ENCODE data around the gene PC.
A peak's percentile ranks its signal among the peaks of the same experiment; 100 is the strongest.

Gene PC

GRCh38 chr11:66864172-66864901 is 93.8 kb downstream of the PC start:
- DNase-seq (ENCODE audit: low spot score), result no peak
- no peak for TF ChIP-seq CTCF (IDR thresholded peaks at IDR 0.05; ENCODE audit: extremely low read depth, missing control alignments)

GRCh38 chr11:66863428-66864125 is 94.6 kb downstream of the PC start:
- no peak for DNase-seq (ENCODE audit: low spot score)
- no peak for TF ChIP-seq CTCF (IDR thresholded peaks at IDR 0.05; ENCODE audit: extremely low read depth, missing control alignments)

- DNase-seq (ENCODE audit: low spot score), result no peak
- no peak for TF ChIP-seq CTCF (IDR thresholded peaks at IDR 0.05; ENCODE audit: extremely low read depth, missing control alignments)
Observed at GRCh38 chr11:66862559-66863037, 95.6 kb downstream of the PC start.

- TF ChIP-seq CTCF (IDR thresholded peaks at IDR 0.05; ENCODE audit: extremely low read depth, missing control alignments), result no peak
- DNase-seq (ENCODE audit: low spot score), result no peak
Observed at GRCh38 chr11:66861774-66862558, 96.2 kb downstream of the PC start.

GRCh38 chr11:66861038-66861773 is 97.0 kb downstream of the PC start:
- TF ChIP-seq CTCF (IDR thresholded peaks at IDR 0.05; ENCODE audit: extremely low read depth, missing control alignments), result no peak
- DNase-seq (ENCODE audit: low spot score), result no peak

- peak; percentile 22 for DNase-seq (ENCODE audit: low spot score)
- TF ChIP-seq CTCF (IDR thresholded peaks at IDR 0.05; ENCODE audit: extremely low read depth, missing control alignments), result no peak
Observed at GRCh38 chr11:66860449-66860831, 97.7 kb downstream of the PC start.

Measured in GM20000 (cell line).